Upper lobe of left lung (tissue), 4 donors: Measurements from ENCODE around the gene MCOLN2.

Source experiments
- CTCF ChIP-seq, 6 experiments: fragments of 450-650 bp in 4 of 6; fragments of 200-600 bp in 2 of 6; sonication (generic) in 2 of 6; IDR thresholded peaks; one replicate each; pipeline ENCODE4 v1.5.1; 2016 to 2019; ENCODE audit warnings: antibody characterized with exemption in 6 of 6
- EP300 ChIP-seq, 4 donors: sonication (generic); formaldehyde crosslinking; IDR thresholded peaks; one replicate each; pipeline ENCODE4 v1.5.1; 2017; ENCODE audit warnings: antibody characterized with exemption in 4 of 4, control low read depth in 2 of 4
- POLR2A ChIP-seq, 4 donors: fragments of 450-650 bp; IDR thresholded peaks; one replicate each; pipeline ENCODE4 v1.5.1; 2016 to 2017; ENCODE audit warnings: antibody characterized with exemption in 4 of 4, mild to moderate bottlenecking in 2 of 4
- POLR2AphosphoS5 ChIP-seq, 2 donors: sonication (generic); formaldehyde crosslinking; IDR thresholded peaks; one replicate each; pipeline ENCODE4 v1.5.1; 2017; ENCODE audit warnings: antibody characterized with exemption in 2 of 2

- TF ChIP-seq CTCF (IDR thresholded peaks at IDR 0.05) = no peak
- no peak for TF ChIP-seq EP300 (IDR thresholded peaks at IDR 0.05)
- no peak for TF ChIP-seq POLR2AphosphoS5 (IDR thresholded peaks at IDR 0.05)
- no peak for TF ChIP-seq POLR2A (IDR thresholded peaks at IDR 0.05)
Observed at GRCh38 chr1:84883286-84883685, 113.6 kb downstream of the MCOLN2 start.
